Breast epithelium (tissue), 4 donors: ENCODE measurements around the gene HGF. TPM values are rescaled to one million over a fixed set of nuclear protein-coding genes. Genes with fewer than 3 reads are reported as not detected.

Experiments
- DNase-seq, 2 donors: peaks; one replicate each; pipeline ENCODE4 v3.0.0-alpha.2; 2019; ENCODE audit warnings: low spot score in 2 of 2
- H3K27ac ChIP-seq, 2 donors: fragments of 200-600 bp; sonication (generic) in 1 of 2; one replicate each; pipeline ENCODE4 v1.5.1; 2016 to 2019; ENCODE audit warnings: mild to moderate bottlenecking in 1 of 2
- H3K27me3 ChIP-seq, 2 donors: fragments of 200-600 bp; sonication (generic) in 1 of 2; one replicate each; pipeline versions ENCODE4 v1.5.1 to v1.6.0; 2017 to 2019; ENCODE audit warnings: control low read depth in 1 of 2, mild to moderate bottlenecking in 1 of 2
- H3K36me3 ChIP-seq: fragments of 200-600 bp; one replicate; pipeline ENCODE4 v1.5.1; 2019
- H3K4me1 ChIP-seq, 2 donors: fragments of 200-600 bp; sonication (generic); one replicate each; pipeline ENCODE4 v1.5.1; 2016 to 2019; ENCODE audit warnings: control low read depth in 1 of 2
- H3K4me3 ChIP-seq, 3 donors: fragments of 200-600 bp; sonication (generic); 1 replicate in 2 of 3; 2 replicates in 1 of 3; pipeline ENCODE4 v1.5.1; 2016 to 2019; ENCODE audit warnings: mild to moderate bottlenecking in 3 of 3, moderate library complexity in 2 of 3
- H3K9me3 ChIP-seq, 2 donors: fragments of 200-600 bp; sonication (generic) in 1 of 2; one replicate each; pipeline ENCODE4 v1.5.1; 2016 to 2019; ENCODE audit warnings: control low read depth in 1 of 2
- CTCF ChIP-seq, 3 donors: fragments of 450-650 bp; IDR thresholded peaks; one replicate each; pipeline ENCODE4 v1.5.1; 2016 to 2017; ENCODE audit warnings: antibody characterized with exemption in 3 of 3, mild to moderate bottlenecking in 3 of 3, moderate library complexity in 3 of 3
- POLR2A ChIP-seq: fragments of 450-650 bp; IDR thresholded peaks from one replicate; pipeline ENCODE4 v1.6.1; 2016; ENCODE audit warnings: antibody characterized with exemption, mild to moderate bottlenecking, moderate library complexity
- POLR2AphosphoS5 ChIP-seq, 3 donors: sonication (generic); formaldehyde crosslinking; IDR thresholded peaks; one replicate each; pipeline ENCODE4 v1.6.1; 2017; ENCODE audit warnings: antibody characterized with exemption in 3 of 3
- intact Hi-C: fragments of 100-400 bp; cut with DNase I; formaldehyde crosslinking; loops from one replicate; pipeline ENCODE4 v1.15.1; 2023; ENCODE audit warnings: low total_unique reads
- total RNA-seq, 3 donors: library from RNA; depleted of rRNA; stranded (reverse); fragments of >200 nt; gene quantifications; one replicate each; pipeline ENCODE4 v1.1.0, GENCODE V29; 2016

HGF gene
- total RNA-seq, 3 donors from 2014 or later = 8.5 to 15.7 (median 8.6) TPM

- H3K27ac ChIP-seq = no peak overlapping the region
- no peaks in the 10 kb centered on the region for H3K9me3 ChIP-seq
- DNase-seq = no peak
- H3K4me1 ChIP-seq = no peaks in the 10 kb centered on the region
- H3K36me3 ChIP-seq = no peaks in the 10 kb centered on the region
- H3K4me3 ChIP-seq = no peak overlapping the region
- intact Hi-C loops = no loop called here
- TF ChIP-seq POLR2AphosphoS5 (IDR thresholded peaks at IDR 0.05) = no peak
- TF ChIP-seq CTCF (IDR thresholded peaks at IDR 0.05) = no peak
- TF ChIP-seq POLR2A = no peak
- H3K27me3 ChIP-seq = no peaks in the 10 kb centered on the region
Measured at GRCh38 chr7:81774551-81774950, 4.7 kb upstream of the HGF start.

GRCh38 chr7:81770728-81771223, 929 bp upstream of the HGF start:
- Histone ChIP-seq H3K9me3 (no peaks in the 10 kb centered on the region), H3K4me3 (peak overlapping the region in 2 of 3 donors; percentile 35 to 63), H3K27me3 (no peaks in the 10 kb centered on the region), H3K36me3 (no peaks in the 10 kb centered on the region), H3K27ac (peak overlapping the region; percentile 5 to 71), H3K4me1 (no peaks in the 10 kb centered on the region)
- DNase-seq = no peak
- TF ChIP-seq CTCF (IDR thresholded peaks at IDR 0.05) = no peak
- no peak for TF ChIP-seq POLR2A
- TF ChIP-seq POLR2AphosphoS5 (IDR thresholded peaks at IDR 0.05) = no peak
- intact Hi-C loops = no loop called here

- Histone ChIP-seq H3K27me3 (no peaks in the 10 kb centered on the region), H3K4me3 (peak overlapping the region; percentile 35 to 63 (median 47)), H3K4me1 (no peaks in the 10 kb centered on the region), H3K27ac (peak overlapping the region; percentile 5 to 71), H3K36me3 (no peaks in the 10 kb centered on the region), H3K9me3 (no peaks in the 10 kb centered on the region)
- no peak for DNase-seq
- intact Hi-C loops = no loop called here
- TF ChIP-seq POLR2AphosphoS5 (IDR thresholded peaks at IDR 0.05) = no peak
- no peak for TF ChIP-seq CTCF (IDR thresholded peaks at IDR 0.05)
- no peak for TF ChIP-seq POLR2A
Measured at GRCh38 chr7:81768951-81769778, 682 bp downstream of the HGF start.

- Histone ChIP-seq H3K4me3 (peak overlapping the region; percentile 35 to 63 (median 47)), H3K27me3 (no peaks in the 10 kb centered on the region), H3K27ac (peak overlapping the region in 1 of 2 donors; percentile 49), H3K36me3 (no peaks in the 10 kb centered on the region), H3K4me1 (no peaks in the 10 kb centered on the region), H3K9me3 (no peaks in the 10 kb centered on the region)
- intact Hi-C loops = no loop called here
- no peak for DNase-seq
- no peak for TF ChIP-seq POLR2AphosphoS5 (IDR thresholded peaks at IDR 0.05)
- TF ChIP-seq POLR2A = no peak
- no peak for TF ChIP-seq CTCF (IDR thresholded peaks at IDR 0.05)
Measured at GRCh38 chr7:81767926-81768325, 1.9 kb downstream of the HGF start.

GRCh38 chr7:81761821-81762220, 8.0 kb downstream of the HGF start:
- H3K36me3 ChIP-seq = no peaks in the 10 kb centered on the region
- TF ChIP-seq POLR2A (no peak), CTCF (IDR thresholded peaks at IDR 0.05) (no peak), POLR2AphosphoS5 (IDR thresholded peaks at IDR 0.05) (no peak)
- intact Hi-C loops = no loop called here
- no peak for DNase-seq
- H3K4me1 ChIP-seq = no peaks in the 10 kb centered on the region
- no peaks in the 10 kb centered on the region for H3K9me3 ChIP-seq
- no peak overlapping the region for H3K27ac ChIP-seq
- H3K27me3 ChIP-seq = no peaks in the 10 kb centered on the region
- H3K4me3 ChIP-seq = no peak overlapping the region
